ENCODE measurements around the gene CAT.
"Not testable (repeated sequence)": the region's sequence is repeated elsewhere in the genome, so short reads cannot be mapped to it uniquely, and the experiment has no call there.

CAT gene

DNA sequence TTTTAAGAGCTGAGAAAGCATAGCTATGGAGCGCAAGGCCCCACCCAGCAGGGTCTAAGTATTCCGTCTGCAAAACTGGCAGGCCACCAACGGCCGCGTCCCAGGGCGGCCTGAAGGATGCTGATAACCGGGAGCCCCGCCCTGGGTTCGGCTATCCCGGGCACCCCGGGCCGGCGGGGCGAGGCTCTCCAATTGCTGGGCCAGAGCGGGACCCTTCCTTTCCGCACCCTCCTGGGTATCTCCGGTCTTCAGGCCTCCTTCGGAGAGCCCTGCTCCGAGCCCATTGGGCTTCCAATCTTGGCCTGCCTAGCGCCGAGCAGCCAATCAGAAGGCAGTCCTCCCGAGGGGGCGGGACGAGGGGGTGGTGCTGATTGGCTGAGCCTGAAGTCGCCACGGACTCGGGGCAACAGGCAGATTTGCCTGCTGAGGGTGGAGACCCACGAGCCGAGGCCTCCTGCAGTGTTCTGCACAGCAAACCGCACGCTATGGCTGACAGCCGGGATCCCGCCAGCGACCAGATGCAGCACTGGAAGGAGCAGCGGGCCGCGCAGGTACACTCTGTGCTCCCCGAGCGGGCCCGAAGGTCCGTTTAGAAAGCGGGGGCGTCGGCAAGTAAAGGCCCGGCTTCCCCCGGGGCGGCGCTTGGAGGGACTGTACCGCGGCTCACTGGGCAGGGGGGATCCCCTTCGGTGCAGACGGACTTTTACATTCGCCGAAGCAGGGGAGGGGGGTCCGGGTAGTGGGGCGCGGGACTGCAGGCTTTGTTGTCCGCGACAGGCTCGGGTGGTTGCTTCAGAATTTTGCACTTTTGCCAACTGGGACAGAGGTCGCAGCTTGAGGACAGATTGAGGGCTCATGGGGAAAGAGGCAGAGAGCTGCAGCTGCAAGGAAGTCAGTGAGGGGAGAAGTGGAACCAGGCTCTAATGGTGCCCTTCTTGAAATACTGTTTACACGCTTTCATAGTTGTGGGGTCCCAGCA is at the start of gene CAT:
TSS of gene CAT (plus strand) at position 406 of the 979 bp plus-strand sequence. CDS start at position 486, 80 bp downstream.
- peak; percentile 95 to 96 for DNase-seq

DNA sequence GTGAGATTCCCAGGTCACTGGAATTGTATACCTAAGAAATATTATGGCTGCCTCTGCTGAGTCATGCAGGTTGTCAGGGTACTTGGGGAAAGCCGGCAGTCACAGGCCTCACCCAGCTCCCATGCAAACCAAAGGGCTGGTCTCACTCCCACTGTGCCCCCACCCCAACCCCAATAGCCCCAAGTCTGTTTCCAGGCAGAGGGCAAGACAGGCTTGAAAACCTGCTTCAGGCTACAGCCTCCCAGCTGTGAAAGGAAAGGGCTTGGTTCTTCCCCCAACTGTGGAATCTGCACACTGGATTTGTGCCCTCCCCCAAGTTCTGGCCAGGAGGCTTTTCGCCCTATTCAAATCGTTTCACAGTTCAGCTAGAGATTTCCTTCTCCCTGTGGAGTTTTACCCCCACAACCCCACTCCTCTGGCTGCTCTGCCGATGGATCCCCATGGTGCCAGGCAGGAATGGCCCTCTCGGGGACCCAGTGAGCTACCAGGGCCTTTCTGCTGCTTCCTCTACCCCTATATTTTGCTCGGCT is 43.9 kb upstream of the CAT start:
- DNase-seq: no peak

DNA sequence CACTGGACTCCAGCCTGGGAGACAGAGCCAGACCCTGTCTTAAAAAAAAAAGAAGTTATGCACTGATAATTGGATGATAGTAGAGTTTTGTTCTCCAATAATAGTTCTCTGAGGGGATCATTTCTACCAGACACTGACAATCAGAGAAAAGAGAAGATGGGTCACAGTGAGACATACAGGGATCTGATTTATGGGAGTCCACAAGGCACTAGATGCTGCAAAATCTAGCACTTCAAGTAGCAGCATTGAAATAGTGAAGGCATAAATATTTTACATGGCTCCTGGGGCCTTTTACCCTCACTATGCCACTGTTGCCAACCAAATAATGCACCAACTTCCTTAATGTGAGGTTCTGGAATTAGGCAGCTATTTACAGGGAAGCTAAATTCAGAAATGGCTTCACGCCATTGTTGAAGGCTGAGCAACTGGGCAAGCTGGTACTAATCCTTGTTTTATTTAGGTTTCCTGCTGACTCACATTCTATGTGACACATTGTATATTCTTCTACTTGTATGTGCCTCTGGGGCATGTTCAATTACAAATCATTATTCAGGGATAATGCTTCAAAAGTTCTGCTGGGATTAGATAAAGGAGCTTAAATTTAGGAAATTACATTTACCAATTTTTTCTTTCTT is 42.7 kb upstream of the CAT start:
- no peak for DNase-seq

DNA sequence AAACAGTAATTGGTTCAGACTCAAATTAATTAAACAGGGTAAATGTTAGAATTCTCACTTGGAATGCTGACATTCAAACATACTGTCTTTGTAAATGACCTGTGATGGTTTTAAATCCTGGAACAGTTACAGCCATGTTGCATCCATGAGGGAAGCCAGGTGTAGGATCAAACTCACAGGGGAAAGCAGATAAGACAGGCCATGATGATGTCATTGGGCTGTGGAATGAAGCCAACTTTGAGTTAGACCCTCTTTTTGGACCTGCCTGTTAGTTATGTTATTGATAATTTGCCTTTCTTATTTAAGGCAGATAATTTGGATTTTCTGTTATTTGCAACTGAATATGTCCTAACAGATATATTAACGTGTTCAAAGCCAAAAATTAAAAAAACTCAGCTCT is 41.6 kb upstream of the CAT start:
- DNase-seq: no peak

DNA sequence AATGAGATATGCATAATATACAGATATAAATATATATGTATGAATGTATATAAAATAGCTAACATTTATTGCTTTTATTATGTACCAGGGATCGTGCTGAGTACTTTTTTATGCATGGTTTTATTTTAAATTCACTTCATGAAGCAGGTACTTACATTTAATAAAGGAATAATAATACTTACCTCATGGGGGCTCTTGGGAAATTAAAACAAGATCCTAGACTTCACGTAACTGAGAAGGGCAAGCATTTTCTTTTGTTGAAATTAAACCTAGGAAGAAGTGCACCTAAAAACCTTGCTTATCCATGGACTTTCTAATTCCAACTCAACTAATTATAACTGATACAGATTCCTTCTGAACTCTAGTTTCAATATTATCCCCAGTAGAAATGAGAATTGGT is 40.9 kb upstream of the CAT start:
- no peak for DNase-seq

DNA sequence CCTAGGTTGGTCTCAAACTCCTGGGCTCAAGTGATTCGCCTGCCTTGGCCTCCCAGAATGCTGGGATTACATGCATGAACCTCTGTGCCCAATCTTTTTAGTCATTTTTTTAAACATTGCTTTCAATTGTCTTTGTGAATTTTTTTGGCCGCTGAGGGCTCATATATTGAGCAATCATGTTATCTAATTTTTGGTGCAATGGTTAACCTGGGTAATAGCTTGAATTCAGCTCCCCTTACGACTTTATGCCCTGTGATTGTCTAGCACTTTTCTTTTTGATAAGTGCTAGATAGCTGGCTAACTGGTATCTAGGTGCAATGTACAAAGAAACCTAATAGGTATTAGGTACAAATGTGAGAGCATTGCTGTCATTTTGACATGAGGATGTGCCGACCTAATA is 35.3 kb upstream of the CAT start:
- no peak for DNase-seq

DNA sequence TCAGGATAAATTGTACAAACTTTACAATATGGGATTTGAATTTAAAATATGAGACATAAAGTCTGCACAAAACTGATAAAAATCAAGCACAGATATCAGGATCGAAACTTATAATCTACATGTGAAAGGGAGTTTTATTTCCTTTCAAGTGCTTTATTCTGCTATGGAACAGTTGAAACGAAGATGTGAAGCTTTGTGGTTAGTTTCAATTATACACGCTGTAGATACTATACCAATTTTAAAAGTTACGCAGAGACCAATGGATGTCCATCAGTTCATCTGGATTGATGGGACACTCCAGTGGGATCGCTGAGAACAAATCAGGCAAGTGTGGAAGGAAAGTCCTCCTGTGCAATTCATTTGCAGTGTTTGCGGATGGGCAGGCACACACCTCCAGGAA is 34.5 kb upstream of the CAT start:
- no peak for DNase-seq

DNA sequence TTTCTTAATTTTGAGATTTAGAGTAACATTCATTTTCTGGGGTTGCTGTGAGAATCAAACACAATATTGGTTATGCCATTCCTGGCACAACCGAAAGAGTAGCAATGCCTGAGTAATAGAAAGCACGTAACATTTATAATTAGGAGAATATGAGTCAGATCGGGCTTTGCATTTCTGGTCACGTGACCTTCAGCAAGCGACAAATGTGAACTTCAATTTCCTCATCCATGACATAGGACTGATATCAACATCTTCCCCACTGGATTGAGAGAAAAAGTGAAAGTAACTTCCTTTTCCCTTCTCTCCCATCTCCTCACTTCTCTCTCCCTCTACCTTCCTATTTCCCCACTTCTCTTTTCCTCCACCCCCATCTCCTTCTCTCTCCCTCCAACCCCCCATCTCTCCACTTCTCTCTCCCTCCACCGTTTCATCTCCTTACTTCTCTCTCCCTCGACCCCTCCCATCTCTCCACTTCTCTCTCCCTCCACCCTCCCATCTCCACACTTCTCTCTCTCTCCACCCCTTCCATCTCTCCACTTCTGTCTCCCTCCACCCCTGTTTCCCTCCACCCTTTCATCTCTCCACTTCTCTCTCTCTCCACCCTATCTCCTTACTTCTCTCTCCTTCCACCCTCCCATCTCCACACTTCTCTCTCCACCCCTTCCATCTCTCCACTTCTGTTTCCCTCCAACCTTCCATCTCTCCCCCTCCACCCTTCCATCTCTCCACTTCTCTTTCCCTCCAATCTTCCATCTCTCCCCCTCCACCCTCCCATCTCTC is 33.5 kb upstream of the CAT start:
- DNase-seq: no peak

DNA sequence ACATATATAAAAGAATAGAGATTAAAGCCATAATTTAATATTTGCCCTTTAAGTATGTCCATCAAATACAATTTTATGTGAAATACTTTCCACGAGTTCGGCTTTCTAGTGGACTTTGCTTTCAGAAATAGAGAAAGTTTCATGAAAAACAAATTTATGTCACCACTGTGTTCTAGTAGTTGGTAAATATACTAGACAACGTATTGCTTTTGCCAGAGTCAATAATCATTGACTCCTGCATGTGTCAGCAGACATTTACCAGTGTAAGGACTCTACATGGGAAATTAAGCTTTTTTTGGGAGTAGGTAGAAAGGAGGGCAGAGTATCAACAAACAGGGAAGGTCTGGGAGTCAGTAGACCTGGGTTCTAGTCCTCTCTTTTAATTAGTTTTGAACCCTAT is 32.3 kb upstream of the CAT start:
- no peak for DNase-seq

DNA sequence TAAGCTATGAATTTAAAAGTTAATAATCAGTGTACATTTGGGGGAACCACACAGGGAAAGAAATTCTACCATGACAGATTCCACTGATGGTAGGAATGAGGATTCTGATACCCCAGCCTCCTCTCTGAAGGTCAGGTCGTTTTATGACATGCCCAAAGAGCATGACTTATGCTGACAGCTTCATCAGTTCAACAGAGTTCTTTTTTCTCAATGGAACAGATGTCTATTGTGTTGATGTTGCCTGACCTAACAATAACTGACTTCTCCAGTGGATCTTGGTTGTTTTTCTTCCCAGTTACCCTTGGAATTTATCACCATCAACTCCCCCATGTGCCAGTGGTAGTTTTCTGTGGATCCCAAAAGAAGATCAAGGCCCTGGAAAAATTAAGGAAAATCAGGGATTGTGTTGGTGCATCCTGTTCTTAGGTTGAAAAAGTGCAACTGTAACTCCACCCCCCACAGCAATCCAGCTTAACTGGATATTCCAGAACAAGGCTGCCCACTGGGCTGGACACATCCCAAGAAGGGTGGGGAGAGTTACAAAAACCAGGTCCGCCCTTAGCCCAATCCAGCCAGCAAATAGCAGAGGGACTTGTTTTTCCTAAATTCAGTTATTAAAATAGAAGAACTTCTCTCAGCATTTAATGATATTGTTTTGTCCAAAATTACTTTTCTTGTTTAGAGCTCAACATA is 31.5 kb upstream of the CAT start:
- DNase-seq: no peak

DNA sequence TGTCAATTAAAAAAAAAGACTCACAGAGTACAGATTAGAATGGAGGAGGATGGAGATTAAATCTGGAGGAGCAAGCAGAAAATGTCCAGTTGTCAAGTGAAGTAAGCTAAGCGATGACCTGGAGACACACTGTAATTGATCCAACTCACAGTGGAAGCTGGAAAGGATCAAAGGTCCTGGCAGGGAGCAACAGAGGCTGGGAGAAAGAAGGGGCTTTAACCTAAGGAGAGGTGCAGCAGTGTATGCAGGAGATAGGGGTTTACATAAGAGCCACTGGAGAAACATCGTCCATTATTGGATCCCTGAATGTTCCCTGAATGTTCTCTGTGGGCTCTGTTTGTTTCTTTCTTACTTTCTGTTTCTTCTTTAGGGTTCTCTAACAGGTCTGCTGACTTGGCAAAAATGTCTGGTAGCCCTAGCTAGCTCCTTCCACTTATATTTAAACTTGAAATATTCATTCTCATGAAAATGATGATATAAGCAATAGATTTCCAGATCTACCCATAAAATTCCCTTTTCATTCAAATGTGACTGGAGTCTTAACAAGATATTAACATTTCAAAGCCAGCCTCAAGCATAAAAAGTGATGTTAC is 30.1 kb upstream of the CAT start:
- DNase-seq: no peak

DNA sequence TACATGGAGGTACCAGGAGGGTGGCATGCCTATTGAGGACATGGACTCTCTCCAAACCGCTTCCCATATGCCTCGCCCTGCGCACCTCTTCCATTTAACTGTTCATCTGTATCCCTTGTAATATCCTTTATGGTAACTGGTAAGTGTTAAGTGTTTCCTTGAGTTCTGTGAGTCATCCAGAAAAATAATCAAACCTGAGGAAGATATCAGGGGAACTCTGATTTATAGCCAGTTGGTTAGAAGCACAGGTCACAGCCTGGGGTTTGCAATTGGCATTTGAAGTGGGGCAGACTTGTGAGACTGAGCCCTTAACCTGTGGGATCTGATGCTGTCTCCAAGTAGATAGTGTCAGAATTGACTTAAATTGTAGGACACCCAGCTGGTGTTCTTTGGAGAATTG is 27.6 kb upstream of the CAT start:
- DNase-seq: no peak

DNA sequence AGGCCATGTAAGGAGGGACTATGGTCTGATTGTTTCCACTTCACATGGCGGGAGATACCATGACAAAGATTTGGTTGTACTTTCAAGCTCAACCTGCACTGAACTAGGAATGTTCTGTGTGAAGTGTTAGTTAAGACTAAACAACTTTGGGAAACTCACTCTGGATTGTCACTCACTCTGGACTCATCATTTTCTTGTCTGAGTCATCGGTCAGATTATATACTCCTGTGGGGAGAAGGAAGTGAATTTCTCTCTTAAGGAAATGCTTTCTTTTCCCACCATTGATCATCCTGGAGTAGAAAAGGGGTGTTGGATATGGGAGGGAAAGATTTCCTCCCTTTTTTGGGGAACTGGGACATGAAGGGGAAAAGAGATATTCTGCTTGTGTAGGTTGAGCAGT is 26.9 kb upstream of the CAT start:
- no peak for DNase-seq

DNA sequence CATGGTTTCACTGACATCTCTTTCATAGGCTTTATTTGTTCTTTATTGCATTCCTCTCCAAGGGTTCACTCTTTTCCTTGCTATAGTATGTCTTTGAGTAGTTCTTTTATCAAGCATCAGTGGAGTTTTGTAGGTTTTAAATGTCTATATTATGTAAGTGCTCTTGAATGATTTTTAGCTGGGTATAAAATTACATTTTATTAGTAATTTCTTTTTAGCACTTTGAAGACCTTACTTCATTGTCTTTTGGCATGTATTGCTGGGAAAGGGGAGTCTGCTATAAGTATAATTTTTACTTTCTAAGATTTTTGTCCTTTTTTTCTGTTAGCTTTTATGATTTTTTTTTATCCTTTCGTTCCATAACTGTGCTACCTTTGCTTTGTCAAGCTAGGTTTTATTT is 25.5 kb upstream of the CAT start:
- no peak for DNase-seq

DNA sequence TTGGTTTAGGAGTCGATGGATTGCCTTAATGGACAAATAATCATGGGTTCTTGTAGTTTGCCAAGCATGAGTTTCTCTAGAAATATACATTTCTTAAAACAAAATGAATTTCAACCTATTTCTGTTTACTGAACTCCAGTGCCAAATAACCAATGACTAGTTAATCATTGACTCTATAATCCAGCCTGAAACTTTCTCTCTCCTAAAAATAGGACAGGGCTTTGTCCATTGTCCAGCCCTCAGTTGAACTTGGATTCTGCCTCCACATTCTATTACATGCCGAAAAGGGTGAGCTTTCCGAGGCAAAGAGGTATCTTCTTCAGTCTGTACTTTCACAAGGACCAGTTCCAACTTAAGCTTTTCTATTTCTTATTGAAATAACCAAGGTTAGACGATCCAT is 23.2 kb upstream of the CAT start:
- DNase-seq: no peak

DNA sequence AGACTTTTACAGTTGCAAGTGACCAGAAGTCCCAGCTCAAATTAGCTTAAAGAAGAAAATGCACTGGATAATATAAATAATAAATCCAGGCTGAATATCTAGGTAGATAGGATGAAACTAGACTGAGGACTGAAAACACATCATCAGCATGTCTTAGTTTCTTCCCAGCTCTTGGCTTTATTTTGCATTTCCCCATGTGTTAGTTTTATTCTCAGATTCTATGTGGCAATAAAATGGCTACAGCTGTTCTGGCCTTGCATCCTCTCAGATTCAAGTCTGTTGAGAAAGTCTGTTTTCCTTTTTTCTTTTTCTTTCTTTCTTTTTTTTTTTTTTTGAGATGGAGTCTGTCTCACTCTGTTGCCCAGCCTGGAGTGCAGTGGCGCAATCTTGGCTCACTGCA is 22.6 kb upstream of the CAT start:
- no peak for DNase-seq

DNA sequence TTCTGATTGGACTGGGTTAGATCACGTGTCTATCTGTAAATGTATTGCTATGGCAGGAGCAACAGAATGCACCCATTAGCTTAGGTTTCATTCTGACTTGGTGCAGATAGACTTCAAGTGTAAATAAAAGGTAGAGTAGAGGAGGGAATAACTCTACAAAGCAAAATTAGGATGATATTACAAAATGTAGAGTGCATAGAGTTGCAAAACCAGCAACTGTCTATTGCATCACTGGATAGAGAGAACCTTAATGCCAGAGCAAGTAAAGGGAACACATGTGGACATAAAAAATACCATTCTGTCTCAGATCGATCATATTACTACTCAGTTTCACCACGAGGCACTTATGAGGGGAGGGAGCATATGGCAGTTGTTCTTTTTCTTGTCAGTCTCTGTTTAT is 22.0 kb upstream of the CAT start:
- peak in 1 of 2 experiments; percentile 25 for DNase-seq

DNA sequence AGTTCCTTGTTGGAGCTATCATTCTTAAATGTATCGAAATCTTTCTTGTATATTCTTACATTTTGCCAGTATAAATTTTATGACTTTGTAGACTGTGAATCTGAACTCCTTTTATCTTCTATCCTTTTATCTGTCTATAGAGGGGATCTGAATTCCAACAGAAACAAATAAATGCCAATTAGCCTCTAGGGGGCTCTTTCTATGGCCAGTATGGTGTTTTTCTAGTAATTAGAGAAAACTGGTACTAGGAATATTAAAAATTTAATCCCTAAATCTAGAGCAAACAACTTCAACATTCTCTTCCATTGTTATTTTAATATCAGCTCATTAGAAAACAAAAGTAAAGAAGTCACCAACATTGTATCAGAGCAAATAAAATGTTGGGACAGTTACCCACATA is 21.5 kb upstream of the CAT start:
- DNase-seq: peak in 1 of 2 experiments; percentile 13

DNA sequence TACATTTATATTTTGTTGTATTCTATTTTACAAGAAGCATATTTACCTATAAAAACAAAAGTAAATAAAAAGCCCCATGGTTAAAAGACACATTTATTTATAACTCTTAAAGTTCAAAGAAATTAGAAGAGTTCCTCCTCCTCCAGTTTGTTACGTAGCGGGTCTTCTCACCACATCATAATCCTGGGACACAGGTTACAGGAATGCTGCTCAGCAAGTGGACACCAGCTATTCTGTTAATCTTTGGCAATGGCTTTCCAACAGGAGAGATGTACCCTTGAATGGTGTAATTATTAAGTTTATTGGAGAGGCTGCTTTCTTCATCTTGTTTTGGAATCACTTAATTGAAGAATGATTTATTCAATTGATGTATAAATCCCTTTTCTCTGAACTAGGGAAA is 19.6 kb upstream of the CAT start:
- DNase-seq: no peak

DNA sequence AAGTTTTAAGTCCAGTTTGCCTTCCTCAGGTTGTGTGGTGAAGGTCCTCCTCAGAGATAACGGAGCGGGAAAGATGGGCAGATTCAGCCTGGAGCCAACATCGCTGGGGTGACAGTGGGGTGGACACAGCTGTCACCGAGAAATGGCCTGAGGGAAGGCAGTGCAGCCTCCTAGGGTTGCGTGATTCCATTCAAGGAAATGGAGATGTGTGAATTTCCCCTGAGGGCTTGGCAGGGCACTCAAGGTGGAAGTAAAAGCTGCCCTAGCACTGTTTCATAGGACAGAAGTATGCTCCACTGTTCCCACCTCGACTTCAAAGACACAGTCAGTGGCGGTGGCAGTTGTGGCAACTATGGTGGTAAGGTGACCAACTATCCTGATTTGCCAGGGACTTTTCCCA is 15.4 kb upstream of the CAT start:
- no peak for DNase-seq

DNA sequence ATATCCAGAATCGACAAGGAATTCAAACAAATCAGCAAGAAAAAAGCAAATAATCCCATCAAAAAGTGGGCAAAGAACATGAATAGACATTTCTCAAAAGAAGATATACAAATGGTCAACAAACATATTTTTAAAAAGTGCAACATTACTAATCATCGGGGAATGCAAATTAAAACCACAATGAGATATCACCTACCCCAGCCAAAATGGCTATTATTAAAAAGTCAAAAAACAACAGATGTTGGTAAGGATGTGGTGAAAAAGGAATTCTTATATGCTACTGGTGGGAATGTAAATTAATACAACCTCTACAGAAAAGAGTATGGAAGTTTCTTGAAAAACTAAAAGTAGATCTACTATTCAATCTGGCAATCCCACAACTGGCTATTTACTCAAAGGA is 13.9 kb upstream of the CAT start:
- DNase-seq: not testable (repeated sequence)

DNA sequence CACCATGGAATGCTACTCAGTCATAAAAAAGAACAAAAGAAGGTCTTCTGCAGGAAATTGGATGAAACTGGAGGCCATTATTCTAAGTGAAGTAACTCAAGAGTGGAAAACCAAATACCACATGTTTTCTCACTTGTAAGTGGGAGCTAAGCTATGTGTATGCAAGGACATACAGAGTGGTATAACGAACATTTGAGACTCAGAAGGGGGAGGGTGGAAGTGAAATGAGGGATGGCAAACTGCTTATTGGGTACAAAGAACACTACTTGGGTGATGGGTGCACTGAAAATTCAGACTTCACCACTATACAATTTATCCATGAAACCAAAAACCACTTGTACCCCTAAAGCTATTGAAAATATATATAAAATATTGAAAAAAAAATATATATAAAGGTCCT is 13.4 kb upstream of the CAT start:
- DNase-seq: no peak
